NCI-H446 (cell line): ENCODE data around the gene GDPGP1.
A peak's percentile ranks its signal among the peaks of the same experiment; 100 is the strongest.

Experiments
- DNase-seq, 2 experiments: peaks; one replicate each; lab custom pipeline; 2025; lab: John Stamatoyannopoulos, UW

The GDPGP1 gene

GRCh38 chr15:90205050-90205848, 28.8 kb upstream of the GDPGP1 start:
- DNase-seq = no peak

DNA sequence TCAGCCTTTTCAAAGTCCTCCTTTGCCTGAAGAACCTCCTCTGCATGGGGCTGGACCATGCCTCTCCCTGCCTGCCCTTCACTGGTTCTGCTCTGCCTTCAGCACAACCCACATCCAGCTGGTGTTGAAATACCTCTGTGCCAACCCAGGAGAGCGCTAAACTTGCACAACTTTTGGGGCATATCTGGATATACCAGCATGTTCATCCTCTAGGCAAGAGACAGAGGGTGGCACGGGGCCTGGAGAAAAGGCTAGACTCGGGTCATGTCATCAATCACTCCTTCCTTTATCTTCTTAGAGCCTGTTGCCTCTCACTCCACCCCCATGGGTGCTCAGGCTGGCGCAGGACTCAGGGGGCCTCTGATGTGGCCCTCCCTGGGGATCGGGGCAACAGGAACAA, 28.1 kb upstream of the GDPGP1 start:
- no peak for DNase-seq

GRCh38 chr15:90207252-90207651, 26.8 kb upstream of the GDPGP1 start:
- no peak for DNase-seq

GRCh38 chr15:90208356-90208755, 25.7 kb upstream of the GDPGP1 start:
- DNase-seq = no peak

- no peak for DNase-seq
Observed at GRCh38 chr15:90209591-90209990, 24.4 kb upstream of the GDPGP1 start.

DNA sequence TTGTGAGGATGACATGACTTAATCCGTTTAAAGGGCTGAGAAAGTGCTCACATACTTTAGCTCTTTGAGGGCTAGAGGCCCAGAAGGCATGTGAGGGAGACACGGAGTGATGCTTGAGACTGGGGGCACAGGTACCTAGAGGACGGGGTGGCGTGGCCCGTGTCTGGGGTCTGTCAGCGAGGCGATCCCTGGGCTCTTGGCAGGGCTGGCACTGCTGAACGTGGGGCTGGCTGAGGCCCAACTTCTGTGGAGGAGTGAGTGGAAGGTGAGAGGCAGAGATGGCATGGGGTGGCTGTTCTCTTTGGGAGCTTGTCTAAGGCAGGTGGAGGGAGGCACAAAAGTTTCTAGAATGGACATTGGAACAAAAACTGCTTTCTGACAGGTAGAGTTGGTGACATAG, 23.4 kb upstream of the GDPGP1 start:
- no peak for DNase-seq

GRCh38 chr15:90211009-90211408, 23.0 kb upstream of the GDPGP1 start:
- no peak for DNase-seq

GRCh38 chr15:90211440-90212143, 22.4 kb upstream of the GDPGP1 start:
- DNase-seq = no peak

GRCh38 chr15:90212221-90213098, 21.5 kb upstream of the GDPGP1 start:
- no peak for DNase-seq

- no peak for DNase-seq
Observed at GRCh38 chr15:90213122-90213817, 20.7 kb upstream of the GDPGP1 start.

GRCh38 chr15:90213818-90214204, 20.2 kb upstream of the GDPGP1 start:
- DNase-seq = no peak

DNA sequence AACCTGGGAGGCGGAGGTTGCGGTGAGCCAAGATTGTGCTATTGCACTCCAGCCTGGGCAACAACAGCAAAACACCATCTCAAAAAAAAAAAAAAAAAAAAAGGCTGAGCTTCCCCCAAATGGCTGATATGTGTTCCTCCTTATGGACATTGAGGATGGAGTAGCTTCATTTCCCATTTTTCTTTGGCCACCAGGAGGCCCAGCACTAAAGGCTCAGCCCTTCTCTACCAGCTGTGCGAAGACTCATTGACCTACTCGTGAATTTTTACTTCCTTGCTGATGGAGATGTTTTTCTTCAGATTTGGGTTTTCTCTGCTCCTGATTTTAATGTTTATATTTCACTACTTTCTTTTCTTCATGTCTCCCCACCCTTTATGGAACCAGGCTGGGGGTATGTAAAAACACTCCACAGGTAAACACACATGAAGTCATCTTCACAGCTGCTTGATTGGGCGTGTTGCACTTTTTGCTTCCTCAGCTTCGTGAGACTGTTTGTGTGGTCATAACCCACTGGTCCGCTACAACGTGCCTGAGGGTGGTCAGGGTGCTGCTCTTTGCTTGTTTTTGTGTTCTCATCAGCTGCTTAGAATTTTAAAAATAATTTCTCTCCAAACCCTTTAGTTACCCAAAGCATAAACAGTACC, 19.3 kb upstream of the GDPGP1 start:
- DNase-seq = no peak

GRCh38 chr15:90217671-90218394, 16.2 kb upstream of the GDPGP1 start:
- no peak for DNase-seq

GRCh38 chr15:90219421-90220141, 14.4 kb upstream of the GDPGP1 start:
- DNase-seq = peak in 1 of 2 experiments; percentile 8

GRCh38 chr15:90221246-90221900, 12.6 kb upstream of the GDPGP1 start:
- DNase-seq = peak; percentile 40 to 80

- no peak for DNase-seq
Observed at GRCh38 chr15:90222547-90222946, 11.5 kb upstream of the GDPGP1 start.

DNA sequence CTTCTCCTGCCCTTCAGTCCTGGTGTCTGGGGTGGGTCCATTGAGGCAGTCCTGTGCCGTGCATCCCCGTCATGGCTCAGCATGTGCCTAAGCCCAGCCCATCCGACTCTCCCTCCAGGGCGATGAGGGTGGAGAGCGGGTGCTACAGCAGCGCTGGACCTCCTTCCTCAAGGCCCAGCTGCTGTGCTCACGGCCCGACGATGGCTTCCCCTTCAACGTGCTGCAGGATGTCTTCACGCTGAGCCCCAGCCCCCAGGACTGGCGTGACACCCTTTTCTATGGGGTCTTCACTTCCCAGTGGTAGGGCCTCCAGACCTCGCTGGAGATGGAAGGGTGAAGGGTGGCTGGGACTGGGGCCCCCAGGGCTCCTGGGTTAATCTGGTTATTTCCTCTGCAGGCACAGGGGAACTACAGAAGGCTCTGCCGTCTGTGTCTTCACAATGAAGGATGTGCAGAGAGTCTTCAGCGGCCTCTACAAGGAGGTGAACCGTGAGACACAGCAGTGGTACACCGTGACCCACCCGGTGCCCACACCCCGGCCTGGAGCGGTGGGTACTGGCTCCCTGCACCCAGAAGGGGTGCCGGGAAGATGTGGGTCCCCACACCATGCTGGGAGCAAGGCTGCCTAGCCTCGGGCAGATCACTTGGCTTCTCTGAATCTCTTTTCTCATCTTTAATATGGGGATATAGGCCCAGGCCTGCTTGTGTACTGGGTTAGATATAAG, 10.4 kb upstream of the GDPGP1 start:
- no peak for DNase-seq

GRCh38 chr15:90225047-90225446, 9.0 kb upstream of the GDPGP1 start:
- DNase-seq = no peak
